GM18505 (cell line): Measurements from ENCODE around the gene KLHL2.

ENCODE experiments used
- ATAC-seq: cut with Tn5 transposase; IDR thresholded peaks from one replicate; pipeline ENCODE4 v1.9.1; 2021; ENCODE audit not compliant: unreplicated experiment
- POLR2A ChIP-seq: IDR thresholded peaks from 4 replicates; pipeline ENCODE4 v1.6.1; 2011; ENCODE audit warnings: borderline replicate concordance; ENCODE audit not compliant: insufficient read depth, insufficient read length; ENCODE audit errors: extremely low read depth

KLHL2 gene

DNA sequence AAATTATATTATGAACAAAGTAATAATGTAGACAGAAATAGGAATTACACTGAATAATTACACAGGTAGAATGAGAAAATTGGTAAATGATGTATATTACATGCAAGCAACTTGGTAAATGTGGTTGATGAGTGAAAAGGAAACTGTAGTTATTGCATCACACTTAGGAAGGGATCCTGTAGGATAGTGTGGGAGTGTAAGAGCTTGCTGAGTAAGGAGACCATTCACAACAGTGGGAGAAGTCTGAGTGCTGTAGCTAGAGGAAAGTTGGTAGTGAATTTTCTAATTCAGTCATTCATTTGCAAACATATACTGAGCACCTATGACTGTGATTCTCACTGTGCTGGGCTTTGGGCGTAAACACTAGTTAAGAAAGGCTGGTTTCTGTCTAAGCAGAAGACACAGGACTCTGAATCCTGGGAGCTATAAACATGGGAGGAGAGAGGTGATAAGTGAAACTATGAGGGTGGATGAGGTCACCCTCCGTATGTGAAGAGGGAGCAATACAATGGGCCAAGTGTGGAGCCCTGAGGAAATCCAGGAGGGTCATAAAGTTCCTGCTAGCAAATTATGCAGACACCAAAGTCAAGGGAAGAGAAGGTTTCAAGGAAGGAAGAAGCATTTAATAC lies 157.2 kb downstream of the KLHL2 start:
- ATAC-seq = no peak
- TF ChIP-seq POLR2A = no peak

- TF ChIP-seq POLR2A = no peak
- ATAC-seq = no peak
Measured at GRCh38 chr4:165367040-165367439, 159.7 kb downstream of the KLHL2 start.

- no peak for ATAC-seq
Measured at GRCh38 chr4:165368114-165368513, 160.8 kb downstream of the KLHL2 start.

DNA sequence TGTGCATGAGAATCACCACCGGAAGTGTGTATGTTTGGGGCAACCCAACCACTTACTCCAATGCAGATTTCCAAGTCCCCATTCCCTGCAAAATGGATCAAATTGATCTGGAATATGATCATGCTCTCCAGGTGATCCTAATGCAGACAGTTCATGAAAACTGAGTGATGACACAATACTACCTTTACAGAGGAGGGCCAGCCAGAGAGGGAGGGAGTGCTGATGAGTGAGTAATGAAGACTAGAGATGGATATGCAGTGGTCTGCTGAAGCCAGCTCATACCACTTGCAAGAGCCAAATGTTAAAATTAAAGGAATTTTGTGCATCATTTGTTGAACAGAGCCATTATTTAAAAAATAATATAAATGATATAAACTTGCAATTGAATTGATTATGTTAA lies 161.2 kb downstream of the KLHL2 start:
- ATAC-seq = no peak
- no peak for TF ChIP-seq POLR2A

More at GRCh38 chr4:165368114-165368513, 160.8 kb downstream of the KLHL2 start:
- TF ChIP-seq POLR2A = no peak

- TF ChIP-seq POLR2A = no peak
- ATAC-seq = no peak
Measured at GRCh38 chr4:165369522-165369921, 162.2 kb downstream of the KLHL2 start.

DNA sequence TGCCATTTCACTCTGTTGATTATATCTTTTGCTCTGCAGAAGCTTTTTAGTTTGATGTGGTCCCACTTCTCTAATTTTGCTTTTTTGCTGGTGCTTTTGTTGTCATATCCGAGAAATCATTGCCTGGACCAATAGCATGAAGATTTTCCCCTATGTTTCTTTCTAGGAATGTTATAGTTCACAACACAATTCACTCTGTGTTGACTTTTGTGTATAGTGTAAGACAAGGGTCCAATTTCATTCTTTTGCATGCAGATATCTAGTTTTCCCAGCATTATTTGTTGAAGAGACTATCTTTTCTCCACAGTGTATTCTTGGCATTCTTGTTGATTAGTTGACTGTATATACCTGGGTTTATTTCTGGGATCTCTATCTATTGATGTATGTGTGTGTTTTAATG lies 163.2 kb downstream of the KLHL2 start:
- no peak for TF ChIP-seq POLR2A
- no peak for ATAC-seq
